HEK293T (cell line): ENCODE results near the gene IL6.

Experiments
- ARNT ChIP-seq: fragments of 450-650 bp; IDR thresholded peaks from 2 replicates; pipeline ENCODE4 v1.6.1; 2017; ENCODE audit warnings: mild to moderate bottlenecking
- BHLHE40 ChIP-seq: fragments of 450-650 bp; IDR thresholded peaks from 2 replicates; pipeline ENCODE4 v1.6.1; 2016; ENCODE audit warnings: mild to moderate bottlenecking, moderate library complexity, borderline replicate concordance
- CTBP1 ChIP-seq: fragments of 450-650 bp; IDR thresholded peaks from 2 replicates; pipeline ENCODE4 v1.6.1; 2016; ENCODE audit warnings: borderline replicate concordance
- ELF4 ChIP-seq: fragments of 450-650 bp; IDR thresholded peaks from 2 replicates; pipeline ENCODE4 v1.6.1; 2017; ENCODE audit warnings: antibody characterized with exemption
- FOXA1 ChIP-seq: fragments of 450-650 bp; IDR thresholded peaks from 2 replicates; pipeline ENCODE4 v1.6.1; 2016; ENCODE audit warnings: mild to moderate bottlenecking
- FOXM1 ChIP-seq: fragments of 450-650 bp; IDR thresholded peaks from 2 replicates; pipeline ENCODE4 v1.6.1; 2017; ENCODE audit warnings: mild to moderate bottlenecking, borderline replicate concordance
- HDGF ChIP-seq: fragments of 450-650 bp; IDR thresholded peaks from 2 replicates; pipeline ENCODE4 v1.6.1; 2017; ENCODE audit warnings: antibody characterized with exemption, borderline replicate concordance
- L3MBTL2 ChIP-seq: fragments of 450-650 bp; conservative IDR thresholded peaks from 2 replicates; pipeline ENCODE4 v1.6.1; 2016; ENCODE audit warnings: mild to moderate bottlenecking
- LEF1 ChIP-seq: fragments of 450-650 bp; IDR thresholded peaks from 2 replicates; pipeline ENCODE4 v1.6.1; 2017; ENCODE audit warnings: mild to moderate bottlenecking, borderline replicate concordance
- SP1 ChIP-seq: fragments of 450-650 bp; IDR thresholded peaks from 2 replicates; pipeline ENCODE4 v1.6.1; 2017
- SUZ12 ChIP-seq: fragments of 450-650 bp; IDR thresholded peaks from 2 replicates; pipeline ENCODE4 v1.6.1; 2016; ENCODE audit warnings: mild to moderate bottlenecking
- TF ChIP-seq, protein P1 (sequence below): fragments of 450-650 bp; IDR thresholded peaks from 2 replicates; pipeline ENCODE4 v1.6.1; 2016

DNA sequence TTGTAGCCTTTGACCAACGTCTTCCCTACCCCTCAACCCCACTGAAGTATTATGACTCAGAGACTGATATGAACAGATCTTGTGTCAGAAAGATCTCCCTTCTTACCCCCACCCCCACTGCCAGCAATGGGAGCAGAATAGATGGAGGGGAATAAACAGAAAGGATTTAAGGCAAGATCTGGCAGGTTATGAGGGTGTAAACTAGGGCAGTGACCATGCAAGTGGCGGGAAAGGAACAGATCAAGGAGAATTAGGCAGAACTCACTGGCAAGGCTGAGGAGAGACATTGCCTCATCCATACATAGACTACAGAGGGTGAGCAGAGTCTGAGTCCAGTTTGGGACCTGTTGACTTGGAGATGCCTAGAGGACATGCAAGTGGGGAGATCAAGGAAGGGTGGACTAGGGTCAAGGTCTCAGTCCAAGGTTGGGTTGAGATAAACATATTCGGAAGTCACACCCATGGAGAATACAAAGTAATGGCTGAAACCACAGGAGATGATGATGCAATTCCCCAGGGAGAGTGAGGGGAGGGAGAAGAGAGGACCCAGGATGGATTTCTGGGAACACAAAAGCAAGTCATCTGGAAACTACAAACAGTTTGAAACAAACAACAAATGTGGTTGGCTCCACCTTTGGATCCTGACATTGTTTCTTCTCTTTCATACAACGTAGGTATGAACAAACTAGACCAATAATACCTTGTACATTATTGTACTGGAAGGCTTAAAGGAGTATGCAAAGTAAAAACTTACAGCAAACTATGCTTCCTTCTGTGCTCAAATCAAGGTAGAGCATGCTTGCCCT, 44.9 kb upstream of the IL6 start:
- TF ChIP-seq BHLHE40, result no peak
- TF ChIP-seq ARNT, result no peak
- TF ChIP-seq, protein P1, sequence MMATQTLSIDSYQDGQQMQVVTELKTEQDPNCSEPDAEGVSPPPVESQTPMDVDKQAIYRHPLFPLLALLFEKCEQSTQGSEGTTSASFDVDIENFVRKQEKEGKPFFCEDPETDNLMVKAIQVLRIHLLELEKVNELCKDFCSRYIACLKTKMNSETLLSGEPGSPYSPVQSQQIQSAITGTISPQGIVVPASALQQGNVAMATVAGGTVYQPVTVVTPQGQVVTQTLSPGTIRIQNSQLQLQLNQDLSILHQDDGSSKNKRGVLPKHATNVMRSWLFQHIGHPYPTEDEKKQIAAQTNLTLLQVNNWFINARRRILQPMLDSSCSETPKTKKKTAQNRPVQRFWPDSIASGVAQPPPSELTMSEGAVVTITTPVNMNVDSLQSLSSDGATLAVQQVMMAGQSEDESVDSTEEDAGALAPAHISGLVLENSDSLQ, result no peak
- no peak for TF ChIP-seq FOXA1
- TF ChIP-seq SP1, result no peak
- TF ChIP-seq L3MBTL2, result no peak
- no peak for TF ChIP-seq LEF1
- TF ChIP-seq ELF4, result no peak
- TF ChIP-seq HDGF, result no peak
- no peak for TF ChIP-seq SUZ12
- TF ChIP-seq CTBP1, result no peak
- no peak for TF ChIP-seq FOXM1
